Measurements from ENCODE around the gene LHFPL3.

GRCh38 chr7:104901240-104901619 lies 572.8 kb downstream of the LHFPL3 start:
- TF ChIP-seq, protein P1, sequence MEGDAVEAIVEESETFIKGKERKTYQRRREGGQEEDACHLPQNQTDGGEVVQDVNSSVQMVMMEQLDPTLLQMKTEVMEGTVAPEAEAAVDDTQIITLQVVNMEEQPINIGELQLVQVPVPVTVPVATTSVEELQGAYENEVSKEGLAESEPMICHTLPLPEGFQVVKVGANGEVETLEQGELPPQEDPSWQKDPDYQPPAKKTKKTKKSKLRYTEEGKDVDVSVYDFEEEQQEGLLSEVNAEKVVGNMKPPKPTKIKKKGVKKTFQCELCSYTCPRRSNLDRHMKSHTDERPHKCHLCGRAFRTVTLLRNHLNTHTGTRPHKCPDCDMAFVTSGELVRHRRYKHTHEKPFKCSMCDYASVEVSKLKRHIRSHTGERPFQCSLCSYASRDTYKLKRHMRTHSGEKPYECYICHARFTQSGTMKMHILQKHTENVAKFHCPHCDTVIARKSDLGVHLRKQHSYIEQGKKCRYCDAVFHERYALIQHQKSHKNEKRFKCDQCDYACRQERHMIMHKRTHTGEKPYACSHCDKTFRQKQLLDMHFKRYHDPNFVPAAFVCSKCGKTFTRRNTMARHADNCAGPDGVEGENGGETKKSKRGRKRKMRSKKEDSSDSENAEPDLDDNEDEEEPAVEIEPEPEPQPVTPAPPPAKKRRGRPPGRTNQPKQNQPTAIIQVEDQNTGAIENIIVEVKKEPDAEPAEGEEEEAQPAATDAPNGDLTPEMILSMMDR (IDR thresholded peaks at IDR 0.05 in 2 of 3, conservative IDR thresholded peaks at IDR 0.05 in 1 of 3; ENCODE audit: insufficient read depth in 2 of 3, low read depth in 1 of 3, low read length in 3 of 3): no peak
- no peak for TF ChIP-seq POLR2AphosphoS5 (IDR thresholded peaks at IDR 0.05; ENCODE audit: control insufficient read depth, insufficient read depth, low read depth, low read length)

Data from K562 (cell line).